GM23338 (cell line): ENCODE results near the gene GNB3. TPM values are rescaled to one million over a fixed set of nuclear protein-coding genes. Genes with fewer than 3 reads are reported as not detected.
A peak's percentile ranks its signal among the peaks of the same experiment; 100 is the strongest.

Source experiments
- ATAC-seq: fragments of 200-7000 bp; cut with Tn5 transposase; 3 replicates; pipeline ENCODE4 v1.9.1; 2020
- DNase-seq: peaks from one replicate; pipeline ENCODE4 v3.0.0-alpha.2; 2015; ENCODE audit warnings: low spot score
- H2AFZ ChIP-seq: fragments of 200-600 bp; sonication (generic); 2 replicates; pipeline ENCODE4 v1.8.0; 2016; ENCODE audit warnings: antibody characterized with exemption, mild to moderate bottlenecking, moderate library complexity
- H3F3A ChIP-seq: fragments of 200-600 bp; sonication (generic); replicated peaks from 2 replicates; pipeline ENCODE4 v1.8.0; 2017; ENCODE audit warnings: antibody characterized with exemption, mixed run types, low read depth
- H3K27ac ChIP-seq: fragments of 200-600 bp; sonication (generic); 2 replicates; pipeline ENCODE4 v1.6.1; 2016; ENCODE audit warnings: low read depth
- H3K27me3 ChIP-seq: fragments of 200-600 bp; sonication (generic); 2 replicates; pipeline ENCODE4 v1.8.0; 2016; ENCODE audit warnings: mild to moderate bottlenecking, mixed run types, moderate library complexity; ENCODE audit not compliant: insufficient read depth
- H3K36me3 ChIP-seq: fragments of 200-600 bp; sonication (generic); 2 replicates; pipeline ENCODE4 v1.8.0; 2016; ENCODE audit warnings: mild to moderate bottlenecking; ENCODE audit not compliant: insufficient read depth
- H3K4me1 ChIP-seq: fragments of 200-600 bp; sonication (generic); 2 replicates; pipeline ENCODE4 v1.8.0; 2016; ENCODE audit warnings: mild to moderate bottlenecking, moderate library complexity; ENCODE audit not compliant: insufficient read depth
- H3K4me2 ChIP-seq: fragments of 200-600 bp; sonication (generic); 2 replicates; pipeline ENCODE4 v1.7.1; 2017; ENCODE audit warnings: mixed run types
- H3K4me3 ChIP-seq: fragments of 200-600 bp; sonication (generic); 2 replicates; pipeline ENCODE4 v1.6.1; 2016; ENCODE audit warnings: mixed run types
- H3K79me2 ChIP-seq: fragments of 200-600 bp; sonication (generic); replicated peaks from 2 replicates; pipeline ENCODE4 v1.8.0; 2017; ENCODE audit warnings: mild to moderate bottlenecking; ENCODE audit not compliant: insufficient read depth
- H3K9me2 ChIP-seq: fragments of 200-600 bp; sonication (generic); 2 replicates; pipeline ENCODE4 v1.8.0; 2017; ENCODE audit not compliant: insufficient read depth
- H4K20me1 ChIP-seq: fragments of 200-600 bp; sonication (generic); replicated peaks from 2 replicates; pipeline ENCODE4 v1.8.0; 2017; ENCODE audit warnings: mild to moderate bottlenecking; ENCODE audit not compliant: insufficient read depth
- H3K27ac Mint-ChIP-seq: 2 replicates; pipeline ENCODE4 v1.8.0; 2020; ENCODE audit warnings: inconsistent platforms, mild to moderate bottlenecking, moderate library complexity, mixed read lengths
- H3K27me3 Mint-ChIP-seq: 3 replicates; pipeline ENCODE4 v1.8.0; 2022; ENCODE audit warnings: low read depth, mild to moderate bottlenecking, moderate library complexity, mixed read lengths, inconsistent platforms; ENCODE audit not compliant: insufficient read depth, poor library complexity
- H3K36me3 Mint-ChIP-seq: 3 replicates; pipeline ENCODE4 v1.8.0; 2021; ENCODE audit warnings: low read depth, mild to moderate bottlenecking, inconsistent platforms, moderate library complexity, mixed read lengths
- H3K4me1 Mint-ChIP-seq: 3 replicates; pipeline ENCODE4 v1.8.0; 2020; ENCODE audit warnings: mild to moderate bottlenecking, inconsistent platforms, mixed read lengths
- H3K4me3 Mint-ChIP-seq: 3 replicates; pipeline ENCODE4 v1.8.0; 2021; ENCODE audit warnings: moderate library complexity, mild to moderate bottlenecking, inconsistent platforms, mixed read lengths
- H3K9me3 Mint-ChIP-seq: 3 replicates; pipeline ENCODE4 v1.8.0; 2020; ENCODE audit warnings: moderate library complexity, mild to moderate bottlenecking, inconsistent platforms, mixed read lengths
- CREB1 ChIP-seq: fragments of 250-450 bp; sonication (Bioruptor Pico); IDR thresholded peaks from 2 replicates; pipeline ENCODE4 v1.5.0; 2020; ENCODE audit warnings: low read depth, mild to moderate bottlenecking, moderate library complexity
- CTCF ChIP-seq, 2 experiments: fragments of 200-600 bp in 1 of 2; sonication (generic) in 1 of 2; conservative IDR thresholded peaks; 2 replicates each; pipeline versions ENCODE4 v1.5.1 to v1.6.1; 2016 to 2017; ENCODE audit warnings: antibody characterized with exemption in 2 of 2, low read depth in 2 of 2, mild to moderate bottlenecking in 2 of 2, moderate library complexity in 1 of 2
- ETS1 ChIP-seq: IDR thresholded peaks from 2 replicates; pipeline ENCODE4 v1.6.1; 2016; ENCODE audit warnings: antibody characterized with exemption
- EZH2 ChIP-seq: fragments of 200-600 bp; sonication (generic); IDR thresholded peaks from one replicate; pipeline ENCODE4 v1.8.0; 2017; ENCODE audit warnings: antibody characterized with exemption, mild to moderate bottlenecking, low read depth; ENCODE audit not compliant: unreplicated experiment
- EZH2phosphoT487 ChIP-seq: fragments of 200-600 bp; sonication (generic); IDR thresholded peaks from one replicate; pipeline ENCODE4 v1.8.1; 2018; ENCODE audit warnings: antibody characterized with exemption; ENCODE audit not compliant: unreplicated experiment
- JUNB ChIP-seq: IDR thresholded peaks from one replicate; pipeline ENCODE4 v1.6.1; 2016; ENCODE audit warnings: antibody characterized with exemption; ENCODE audit not compliant: unreplicated experiment
- NANOG ChIP-seq: IDR thresholded peaks from 2 replicates; pipeline ENCODE4 v1.6.1; 2016; ENCODE audit warnings: antibody characterized with exemption, borderline replicate concordance
- POLR2AphosphoS5 ChIP-seq: IDR thresholded peaks from 2 replicates; pipeline ENCODE4 v1.6.1; 2016; ENCODE audit warnings: antibody characterized with exemption, low read depth
- STAT1 ChIP-seq: IDR thresholded peaks from one replicate; pipeline ENCODE4 v1.6.1; 2016; ENCODE audit warnings: antibody characterized with exemption; ENCODE audit not compliant: unreplicated experiment
- ZNF114 ChIP-seq: fragments of 250-450 bp; sonication (Bioruptor Pico); IDR thresholded peaks from 2 replicates; pipeline ENCODE4 v1.5.0; 2020; ENCODE audit warnings: mild to moderate bottlenecking, moderate library complexity
- ZNF331 ChIP-seq: fragments of 250-450 bp; sonication (Bioruptor Pico); IDR thresholded peaks from 2 replicates; pipeline ENCODE4 v1.5.0; 2020; ENCODE audit warnings: low read depth, mild to moderate bottlenecking, moderate library complexity
- ZNF462 ChIP-seq: fragments of 250-450 bp; sonication (Bioruptor Pico); IDR thresholded peaks from 2 replicates; pipeline ENCODE4 v1.5.0; 2020; ENCODE audit warnings: mild to moderate bottlenecking, moderate library complexity
- polyA plus RNA-seq: library from polyadenylated mRNA; unstranded; fragments of >200 nt; fragmentation: Nextera tagmentation; extraction: Ambion mirVana; gene quantifications from 2 replicates; pipeline ENCODE4 v1.2.1, GENCODE V29; 2016
- total RNA-seq: library from RNA; depleted of rRNA; stranded (reverse); fragments of >200 nt; shearing (Covaris generic); gene quantifications from 2 replicates; pipeline ENCODE4 v1.2.3, GENCODE V29; 2014
- TF ChIP-seq, protein P1 (sequence below): IDR thresholded peaks from one replicate; pipeline ENCODE4 v1.6.1; 2018; ENCODE audit warnings: antibody characterized with exemption; ENCODE audit not compliant: unreplicated experiment

GNB3 gene
- total and polyA plus RNA-seq, 2 experiments from 2014 or later, result 5.4 to 8.2 TPM

GRCh38 chr12:6861391-6861790, 20.7 kb downstream of the GNB3 start (continued):
- TF ChIP-seq, protein P1, sequence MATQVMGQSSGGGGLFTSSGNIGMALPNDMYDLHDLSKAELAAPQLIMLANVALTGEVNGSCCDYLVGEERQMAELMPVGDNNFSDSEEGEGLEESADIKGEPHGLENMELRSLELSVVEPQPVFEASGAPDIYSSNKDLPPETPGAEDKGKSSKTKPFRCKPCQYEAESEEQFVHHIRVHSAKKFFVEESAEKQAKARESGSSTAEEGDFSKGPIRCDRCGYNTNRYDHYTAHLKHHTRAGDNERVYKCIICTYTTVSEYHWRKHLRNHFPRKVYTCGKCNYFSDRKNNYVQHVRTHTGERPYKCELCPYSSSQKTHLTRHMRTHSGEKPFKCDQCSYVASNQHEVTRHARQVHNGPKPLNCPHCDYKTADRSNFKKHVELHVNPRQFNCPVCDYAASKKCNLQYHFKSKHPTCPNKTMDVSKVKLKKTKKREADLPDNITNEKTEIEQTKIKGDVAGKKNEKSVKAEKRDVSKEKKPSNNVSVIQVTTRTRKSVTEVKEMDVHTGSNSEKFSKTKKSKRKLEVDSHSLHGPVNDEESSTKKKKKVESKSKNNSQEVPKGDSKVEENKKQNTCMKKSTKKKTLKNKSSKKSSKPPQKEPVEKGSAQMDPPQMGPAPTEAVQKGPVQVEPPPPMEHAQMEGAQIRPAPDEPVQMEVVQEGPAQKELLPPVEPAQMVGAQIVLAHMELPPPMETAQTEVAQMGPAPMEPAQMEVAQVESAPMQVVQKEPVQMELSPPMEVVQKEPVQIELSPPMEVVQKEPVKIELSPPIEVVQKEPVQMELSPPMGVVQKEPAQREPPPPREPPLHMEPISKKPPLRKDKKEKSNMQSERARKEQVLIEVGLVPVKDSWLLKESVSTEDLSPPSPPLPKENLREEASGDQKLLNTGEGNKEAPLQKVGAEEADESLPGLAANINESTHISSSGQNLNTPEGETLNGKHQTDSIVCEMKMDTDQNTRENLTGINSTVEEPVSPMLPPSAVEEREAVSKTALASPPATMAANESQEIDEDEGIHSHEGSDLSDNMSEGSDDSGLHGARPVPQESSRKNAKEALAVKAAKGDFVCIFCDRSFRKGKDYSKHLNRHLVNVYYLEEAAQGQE, result no peak
- no peak for TF ChIP-seq ZNF331 (CRISPR knock-in tag)

GRCh38 chr12:6863033-6863432, 22.3 kb downstream of the GNB3 start:
- H3K79me2 ChIP-seq, result peaks cover 7% of the 10 kb centered on the region
- no peak overlapping the region for H3K4me2 ChIP-seq
- peaks cover 16% of the 10 kb centered on the region for H3K27me3 Mint-ChIP-seq
- peaks cover 4% of the 10 kb centered on the region; the same call in 1 of the 2 replicates for H4K20me1 ChIP-seq
- ATAC-seq (no peak), DNase-seq (no peak)
- H3K27ac Mint-ChIP-seq, result no peak overlapping the region
- peaks cover 73% of the 10 kb centered on the region for H3K36me3 Mint-ChIP-seq
- H3K4me1 Mint-ChIP-seq, result peaks cover 14% of the 10 kb centered on the region
- peaks cover 8% of the 10 kb centered on the region for H3K36me3 ChIP-seq
- H3K4me3 ChIP-seq, result no peak overlapping the region
- H3K9me2 ChIP-seq, result no peaks in the 10 kb centered on the region
- no peak overlapping the region for H2AFZ ChIP-seq
- no peaks in the 10 kb centered on the region for H3K27me3 ChIP-seq
- H3K4me3 Mint-ChIP-seq, result peak overlapping the region; percentile 12; the same call in 1 of the 3 replicates
- no peaks in the 10 kb centered on the region; the same call in 2 of the 3 replicates for H3K9me3 Mint-ChIP-seq
- H3F3A ChIP-seq, result peaks cover 16% of the 10 kb centered on the region
- no peak overlapping the region for H3K27ac ChIP-seq
- peaks cover 17% of the 10 kb centered on the region for H3K4me1 ChIP-seq
- no peak for TF ChIP-seq ETS1
- no peak for TF ChIP-seq POLR2AphosphoS5
- no peak for TF ChIP-seq ZNF331 (CRISPR knock-in tag)
- TF ChIP-seq CTCF (conservative IDR thresholded peaks at IDR 0.05; ENCODE audit: low read depth in 2 of 2), result no peak
- no peak for TF ChIP-seq CREB1 (CRISPR knock-in tag)
- no peak for TF ChIP-seq STAT1
- TF ChIP-seq EZH2, result no peak
- TF ChIP-seq JUNB, result no peak
- no peak for TF ChIP-seq EZH2phosphoT487
- no peak for TF ChIP-seq NANOG
- no peak for TF ChIP-seq ZNF114 (CRISPR knock-in tag)
- no peak for TF ChIP-seq ZNF462 (CRISPR knock-in tag)
